VCaP (cell line): Measurements from ENCODE around the gene FHIT.

Experiments
- H3K27ac ChIP-seq: fragments of 450-650 bp; 2 replicates; pipeline ENCODE4 v1.5.1; 2017
- CTCF ChIP-seq: fragments of 450-650 bp; conservative IDR thresholded peaks from 2 replicates; pipeline ENCODE4 v1.5.1; 2017; ENCODE audit warnings: mild to moderate bottlenecking, moderate library complexity

Gene FHIT

GRCh38 chr3:60045686-60046085 lies 1205.6 kb downstream of the FHIT start:
- no peak for TF ChIP-seq CTCF
- no peak overlapping the region for H3K27ac ChIP-seq

- no peak for TF ChIP-seq CTCF
- H3K27ac ChIP-seq, result no peak overlapping the region
Observed at GRCh38 chr3:60036803-60037202, 1214.4 kb downstream of the FHIT start.

- no peak overlapping the region for H3K27ac ChIP-seq
- TF ChIP-seq CTCF, result no peak
Observed at GRCh38 chr3:60033901-60034453, 1217.3 kb downstream of the FHIT start.

GRCh38 chr3:60030982-60031381 lies 1220.3 kb downstream of the FHIT start:
- no peak overlapping the region for H3K27ac ChIP-seq
- TF ChIP-seq CTCF, result no peak

GRCh38 chr3:60028233-60028632 lies 1223.0 kb downstream of the FHIT start:
- H3K27ac ChIP-seq, result no peak overlapping the region
- TF ChIP-seq CTCF, result no peak

GRCh38 chr3:60027335-60027734 lies 1223.9 kb downstream of the FHIT start:
- H3K27ac ChIP-seq, result no peak overlapping the region

More at GRCh38 chr3:60027335-60027734, 1223.9 kb downstream of the FHIT start:
- no peak for TF ChIP-seq CTCF
